ENCODE results near the gene DNAJC4. TPM values are rescaled to one million over a fixed set of nuclear protein-coding genes. Genes with fewer than 3 reads are reported as not detected.

The DNAJC4 gene
- total and polyA plus RNA-seq, 9 of the 15 experiments (the other 6 are each of a cell fraction or from before 2014, with no cell fraction given): 4.0 to 32.6 (median 19.9) TPM

GRCh38 chr11:64250415-64251015, 20.2 kb downstream of the DNAJC4 start:
- 9% methylated on average over 10 of the region's 13 CpGs for WGBS (ENCODE audit: insufficient coverage, low coverage, missing lambda C conversion rate)
- H3K4me1 ChIP-seq (replicated peaks in 1 of 2; ENCODE audit: control insufficient read depth in 2 of 2, insufficient read depth in 2 of 2, low read length in 2 of 2): peaks cover 30 to 89% of the 10 kb centered on the region in 2 experiments
- intact Hi-C loops (cut with micrococcal nuclease): no loop called here
- TF ChIP-seq HLTF (IDR thresholded peaks at IDR 0.05): no peak
- no peak for TF ChIP-seq HDAC6 (IDR thresholded peaks at IDR 0.05; ENCODE audit: low read depth, low read length)
- TF ChIP-seq MIER1 (IDR thresholded peaks at IDR 0.05; ENCODE audit: low read depth): no peak
- TF ChIP-seq ZBED1 (IDR thresholded peaks at IDR 0.05): no peak
- TF ChIP-seq SP2 (IDR thresholded peaks at IDR 0.05; ENCODE audit: extremely low read depth, low read depth, low read length, poor library complexity, severe bottlenecking): no peak
- no peak for TF ChIP-seq PRPF4 (IDR thresholded peaks at IDR 0.05; ENCODE audit: insufficient read depth, low read depth, low read length, poor library complexity, severe bottlenecking)
- no peak for TF ChIP-seq CHD1 (IDR thresholded peaks at IDR 0.05; ENCODE audit: low read length)
- peak in 1 of 2 experiments; percentile 11; a peak in 1 of 4 replicates for TF ChIP-seq NONO (IDR thresholded peaks at IDR 0.05; ENCODE audit: low read depth in 2 of 2, low read length in 1 of 2)
- TF ChIP-seq NFATC3 (IDR thresholded peaks at IDR 0.05): no peak
- TF ChIP-seq, protein P1, sequence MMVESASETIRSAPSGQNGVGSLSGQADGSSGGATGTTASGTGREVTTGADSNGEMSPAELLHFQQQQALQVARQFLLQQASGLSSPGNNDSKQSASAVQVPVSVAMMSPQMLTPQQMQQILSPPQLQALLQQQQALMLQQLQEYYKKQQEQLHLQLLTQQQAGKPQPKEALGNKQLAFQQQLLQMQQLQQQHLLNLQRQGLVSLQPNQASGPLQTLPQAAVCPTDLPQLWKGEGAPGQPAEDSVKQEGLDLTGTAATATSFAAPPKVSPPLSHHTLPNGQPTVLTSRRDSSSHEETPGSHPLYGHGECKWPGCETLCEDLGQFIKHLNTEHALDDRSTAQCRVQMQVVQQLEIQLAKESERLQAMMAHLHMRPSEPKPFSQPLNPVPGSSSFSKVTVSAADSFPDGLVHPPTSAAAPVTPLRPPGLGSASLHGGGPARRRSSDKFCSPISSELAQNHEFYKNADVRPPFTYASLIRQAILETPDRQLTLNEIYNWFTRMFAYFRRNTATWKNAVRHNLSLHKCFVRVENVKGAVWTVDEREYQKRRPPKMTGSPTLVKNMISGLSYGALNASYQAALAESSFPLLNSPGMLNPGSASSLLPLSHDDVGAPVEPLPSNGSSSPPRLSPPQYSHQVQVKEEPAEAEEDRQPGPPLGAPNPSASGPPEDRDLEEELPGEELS (CRISPR knock-in tag; IDR thresholded peaks at IDR 0.05; ENCODE audit: borderline replicate concordance): no peak
- TF ChIP-seq KDM4B (IDR thresholded peaks at IDR 0.05; ENCODE audit: borderline replicate concordance in 2 of 2, low read depth in 1 of 2): peak in 1 of 2 experiments; percentile 44; a peak in 1 of 4 replicates
- no peak for TF ChIP-seq CHCHD3 (CRISPR knock-in tag; IDR thresholded peaks at IDR 0.05)
- peak; percentile 14 for TF ChIP-seq FIP1L1 (IDR thresholded peaks at IDR 0.05; ENCODE audit: low read depth, low read length, poor library complexity, severe bottlenecking)
- TF ChIP-seq, protein P2, sequence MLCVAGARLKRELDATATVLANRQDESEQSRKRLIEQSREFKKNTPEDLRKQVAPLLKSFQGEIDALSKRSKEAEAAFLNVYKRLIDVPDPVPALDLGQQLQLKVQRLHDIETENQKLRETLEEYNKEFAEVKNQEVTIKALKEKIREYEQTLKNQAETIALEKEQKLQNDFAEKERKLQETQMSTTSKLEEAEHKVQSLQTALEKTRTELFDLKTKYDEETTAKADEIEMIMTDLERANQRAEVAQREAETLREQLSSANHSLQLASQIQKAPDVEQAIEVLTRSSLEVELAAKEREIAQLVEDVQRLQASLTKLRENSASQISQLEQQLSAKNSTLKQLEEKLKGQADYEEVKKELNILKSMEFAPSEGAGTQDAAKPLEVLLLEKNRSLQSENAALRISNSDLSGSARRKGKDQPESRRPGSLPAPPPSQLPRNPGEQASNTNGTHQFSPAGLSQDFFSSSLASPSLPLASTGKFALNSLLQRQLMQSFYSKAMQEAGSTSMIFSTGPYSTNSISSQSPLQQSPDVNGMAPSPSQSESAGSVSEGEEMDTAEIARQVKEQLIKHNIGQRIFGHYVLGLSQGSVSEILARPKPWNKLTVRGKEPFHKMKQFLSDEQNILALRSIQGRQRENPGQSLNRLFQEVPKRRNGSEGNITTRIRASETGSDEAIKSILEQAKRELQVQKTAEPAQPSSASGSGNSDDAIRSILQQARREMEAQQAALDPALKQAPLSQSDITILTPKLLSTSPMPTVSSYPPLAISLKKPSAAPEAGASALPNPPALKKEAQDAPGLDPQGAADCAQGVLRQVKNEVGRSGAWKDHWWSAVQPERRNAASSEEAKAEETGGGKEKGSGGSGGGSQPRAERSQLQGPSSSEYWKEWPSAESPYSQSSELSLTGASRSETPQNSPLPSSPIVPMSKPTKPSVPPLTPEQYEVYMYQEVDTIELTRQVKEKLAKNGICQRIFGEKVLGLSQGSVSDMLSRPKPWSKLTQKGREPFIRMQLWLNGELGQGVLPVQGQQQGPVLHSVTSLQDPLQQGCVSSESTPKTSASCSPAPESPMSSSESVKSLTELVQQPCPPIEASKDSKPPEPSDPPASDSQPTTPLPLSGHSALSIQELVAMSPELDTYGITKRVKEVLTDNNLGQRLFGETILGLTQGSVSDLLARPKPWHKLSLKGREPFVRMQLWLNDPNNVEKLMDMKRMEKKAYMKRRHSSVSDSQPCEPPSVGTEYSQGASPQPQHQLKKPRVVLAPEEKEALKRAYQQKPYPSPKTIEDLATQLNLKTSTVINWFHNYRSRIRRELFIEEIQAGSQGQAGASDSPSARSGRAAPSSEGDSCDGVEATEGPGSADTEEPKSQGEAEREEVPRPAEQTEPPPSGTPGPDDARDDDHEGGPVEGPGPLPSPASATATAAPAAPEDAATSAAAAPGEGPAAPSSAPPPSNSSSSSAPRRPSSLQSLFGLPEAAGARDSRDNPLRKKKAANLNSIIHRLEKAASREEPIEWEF (CRISPR knock-in tag; IDR thresholded peaks at IDR 0.05): no peak
- no peak for TF ChIP-seq ZNF146 (CRISPR knock-in tag; IDR thresholded peaks at IDR 0.05; ENCODE audit: unreplicated experiment)

More at GRCh38 chr11:64250415-64251015, 20.2 kb downstream of the DNAJC4 start:
- ATAC-seq: peak; percentile 41
- BruUV-seq (replicated peaks): no TSS peak
- no peaks in the 10 kb centered on the region for H3K27me3 ChIP-seq (ENCODE audit: control insufficient read depth in 2 of 2, insufficient read depth in 2 of 2, low read length in 2 of 2)
- peak overlapping the region; percentile 80; the same call in 1 of the 3 replicates for H3K27ac ChIP-seq (ENCODE audit: extremely low read depth, low read depth, low read length)
- H2AFZ ChIP-seq (ENCODE audit: low read depth, low read length): peak overlapping the region; percentile 94
- H3K36me3 ChIP-seq (ENCODE audit: control insufficient read depth, insufficient read depth, low read length): peaks cover 32% of the 10 kb centered on the region; the same call in 2 of the 3 replicates
- POLR2A ChIA-PET: interaction anchor here (0.5 to 7.8 kb wide), 6 partner anchors 9 to 1260 kb away, joined by 3 to 58 read pairs (median 3); partner anchors contain the start of gene FERMT3
- no peak for FAIRE-seq
- DNase-seq (ENCODE audit: extremely low read depth in 1 of 4, low spot score in 3 of 4): peak in 2 of 4 experiments; percentile 69 to 75
- peaks cover 7% of the 10 kb centered on the region for H4K20me1 ChIP-seq (replicated peaks; ENCODE audit: control insufficient read depth, insufficient read depth, low read length)
- H3K9me1 ChIP-seq (ENCODE audit: control insufficient read depth, insufficient read depth, low read length): no peaks in the 10 kb centered on the region
- H3K4me3 ChIP-seq: peak overlapping the region; percentile 87
- no peaks in the 10 kb centered on the region for H3K9me3 ChIP-seq (replicated peaks; ENCODE audit: control insufficient read depth, insufficient read depth, low read depth, low read length)
- peaks cover 36% of the 10 kb centered on the region for H3K79me2 ChIP-seq (ENCODE audit: control insufficient read depth, insufficient read depth, low read length)
- CTCF ChIA-PET (ENCODE audit: low intra/inter-chr PET ratio): interaction anchor here (0.7 kb wide), 1 partner anchor 50 kb away, joined by 3 read pairs; the partner anchor contains the start of gene CATSPERZ
- in situ Hi-C loops (cut with MboI): no loop called here
- H3K4me2 ChIP-seq (ENCODE audit: insufficient read depth, low read length): peak overlapping the region; percentile 88
- H3K9ac ChIP-seq (ENCODE audit: insufficient read depth in 1 of 2, low read depth in 2 of 2, low read length in 2 of 2): peak overlapping the region; percentile 84 to 95; a peak in 3 of 4 replicates
